ENCODE results near the gene AGRP.

Gene AGRP

DNA sequence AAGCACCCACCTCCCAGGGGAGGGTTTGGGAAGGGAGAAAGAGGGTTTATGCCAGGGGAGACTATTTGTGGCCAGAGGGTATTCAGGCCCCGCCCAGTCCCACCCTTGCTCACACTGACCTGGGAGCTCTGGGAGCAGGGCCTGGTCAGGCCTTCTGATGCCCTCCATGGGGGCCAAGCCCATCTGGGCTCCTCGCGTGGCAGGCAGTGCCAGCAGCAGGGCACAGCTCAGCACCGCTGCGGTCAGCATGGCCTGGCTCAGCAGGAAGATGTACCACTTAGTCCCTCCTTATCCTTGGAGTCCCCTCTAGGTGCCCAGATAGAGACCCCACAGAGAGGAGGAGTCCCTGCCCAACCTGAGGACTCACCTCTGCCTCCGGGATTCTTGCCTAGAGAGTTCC is at the start of gene AGRP:
AGRP (minus strand) TSS at position 398 of the 400 bp plus-strand sequence; CDS start at position 249, 149 bp downstream.
- intact Hi-C loops (cut with DNase I; ENCODE audit: low total_unique reads) = no loop called here

GRCh38 chr16:67531247-67531646 is 47.9 kb upstream of the AGRP start:
- intact Hi-C loops (cut with DNase I; ENCODE audit: low total_unique reads) = no loop called here
- no peak for DNase-seq
- H3K4me3 ChIP-seq = peak overlapping the region in 1 of 2 donors; percentile 85
- no peaks in the 10 kb centered on the region for H3K27me3 ChIP-seq
- H3K9me3 ChIP-seq = no peaks in the 10 kb centered on the region
- H3K27ac ChIP-seq = peak overlapping the region; percentile 93 to 94
- H3K36me3 ChIP-seq = no peaks in the 10 kb centered on the region
- H3K4me1 ChIP-seq = peaks cover 0 to 57% (median 30%) of the 10 kb centered on the region in 4 donors
- TF ChIP-seq CTCF (IDR thresholded peaks at IDR 0.05) = no peak

More for the DNA sequence above, at the start of gene AGRP:
- H3K9me3 ChIP-seq = no peaks in the 10 kb centered on the region
- no peak for DNase-seq
- no peak within 1 kb of the TSS for H3K4me3 ChIP-seq
- no peaks in the 10 kb centered on the region for H3K27me3 ChIP-seq
- peaks cover 0 to 10% (median 0%) of the 10 kb centered on the region in 3 donors for H3K36me3 ChIP-seq
- peak within 1 kb of the TSS in 1 of 2 donors; percentile 87 for H3K27ac ChIP-seq
- H3K4me1 ChIP-seq = peaks cover 0 to 39% (median 33%) of the 10 kb centered on the region in 4 donors
- no peak for TF ChIP-seq CTCF (IDR thresholded peaks at IDR 0.05)

DNA sequence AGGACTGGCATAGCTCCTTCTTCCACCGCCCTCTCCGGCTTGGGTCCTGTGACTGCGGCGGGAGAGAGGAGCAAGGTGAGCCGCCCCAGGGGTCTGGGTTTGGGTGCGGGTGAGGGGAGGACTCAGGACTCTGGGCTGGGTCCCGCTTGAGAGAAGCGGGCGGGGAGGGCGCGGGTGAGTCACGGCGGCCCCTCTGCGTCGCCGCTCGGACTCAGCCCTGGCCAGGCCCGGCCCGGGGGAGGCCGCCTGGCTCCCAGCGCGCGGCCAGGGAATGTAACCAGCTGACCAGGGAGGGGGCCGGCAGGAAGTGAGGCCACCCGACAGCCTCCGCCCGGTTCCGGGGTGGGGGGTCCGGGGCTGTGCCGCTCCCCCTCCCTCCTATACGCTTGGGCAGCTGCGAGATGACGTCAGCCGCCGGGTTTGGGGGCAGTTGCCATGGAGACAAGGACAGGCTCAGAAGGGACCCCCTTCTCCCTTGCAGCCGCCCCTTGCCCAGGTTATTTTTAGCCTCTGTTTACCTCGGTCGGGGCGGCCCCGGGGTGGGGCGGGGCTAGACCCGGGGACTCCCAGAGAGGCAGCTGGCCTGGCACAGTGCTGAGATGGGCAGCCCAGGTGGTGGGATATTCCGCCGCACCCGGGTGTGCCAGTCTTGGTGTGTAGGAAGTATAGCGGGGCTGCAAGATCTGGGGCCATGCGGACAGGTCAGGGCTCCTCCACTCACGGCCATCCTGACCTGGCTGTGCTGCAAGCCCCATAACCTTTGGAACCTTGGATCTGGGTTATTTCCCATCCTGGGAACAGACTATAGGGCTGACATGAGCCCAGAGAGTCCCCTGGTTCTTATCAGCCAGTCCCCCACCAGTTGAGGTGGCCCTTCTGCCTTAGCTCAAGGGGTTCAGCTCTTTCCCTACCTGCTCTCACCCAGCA is 46.9 kb upstream of the AGRP start:
- H3K4me3 ChIP-seq = peak overlapping the region; percentile 76 to 85
- no peak for TF ChIP-seq CTCF (IDR thresholded peaks at IDR 0.05)
- intact Hi-C loops (cut with DNase I; ENCODE audit: low total_unique reads) = no loop called here
- no peaks in the 10 kb centered on the region for H3K36me3 ChIP-seq
- H3K9me3 ChIP-seq = no peaks in the 10 kb centered on the region
- H3K27me3 ChIP-seq = no peaks in the 10 kb centered on the region
- peak; percentile 85 to 94 for DNase-seq
- peaks cover 0 to 50% (median 26%) of the 10 kb centered on the region in 4 donors for H3K4me1 ChIP-seq
- H3K27ac ChIP-seq = peak overlapping the region; percentile 93 to 94

DNA sequence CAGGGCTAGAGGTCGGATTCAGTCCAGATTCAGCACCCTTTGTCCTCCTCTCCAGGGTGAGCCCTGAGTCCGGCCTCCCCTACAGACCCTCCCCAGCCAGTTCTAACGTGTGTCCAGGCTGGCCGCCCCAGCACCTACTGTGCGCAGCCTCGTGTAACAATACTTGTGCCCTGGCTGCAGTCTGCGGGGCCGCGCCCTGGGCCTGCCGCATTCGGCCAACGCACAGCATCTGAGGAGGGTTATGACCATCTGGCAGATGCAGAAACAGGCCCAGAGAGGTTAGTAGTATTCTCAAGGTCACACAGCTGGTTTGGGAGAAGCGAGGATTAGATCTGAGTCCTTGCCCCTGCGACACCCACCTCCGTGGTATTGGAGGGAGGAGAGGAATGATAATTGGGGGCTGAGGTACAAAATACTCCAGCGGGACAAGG is 46.2 kb upstream of the AGRP start:
- DNase-seq = no peak
- Histone ChIP-seq H3K36me3 (no peaks in the 10 kb centered on the region), H3K4me3 (peak overlapping the region; percentile 76 to 85), H3K27ac (peak overlapping the region; percentile 93 to 94), H3K9me3 (no peaks in the 10 kb centered on the region), H3K4me1 (peaks cover 0 to 44% (median 24%) of the 10 kb centered on the region in 4 donors), H3K27me3 (no peaks in the 10 kb centered on the region)
- TF ChIP-seq CTCF (IDR thresholded peaks at IDR 0.05) = no peak
- intact Hi-C loops (cut with DNase I; ENCODE audit: low total_unique reads) = loop anchor here (5.0 kb wide), 1 partner anchor 33 kb away; the partner anchor contains the start of gene CTCF

DNA sequence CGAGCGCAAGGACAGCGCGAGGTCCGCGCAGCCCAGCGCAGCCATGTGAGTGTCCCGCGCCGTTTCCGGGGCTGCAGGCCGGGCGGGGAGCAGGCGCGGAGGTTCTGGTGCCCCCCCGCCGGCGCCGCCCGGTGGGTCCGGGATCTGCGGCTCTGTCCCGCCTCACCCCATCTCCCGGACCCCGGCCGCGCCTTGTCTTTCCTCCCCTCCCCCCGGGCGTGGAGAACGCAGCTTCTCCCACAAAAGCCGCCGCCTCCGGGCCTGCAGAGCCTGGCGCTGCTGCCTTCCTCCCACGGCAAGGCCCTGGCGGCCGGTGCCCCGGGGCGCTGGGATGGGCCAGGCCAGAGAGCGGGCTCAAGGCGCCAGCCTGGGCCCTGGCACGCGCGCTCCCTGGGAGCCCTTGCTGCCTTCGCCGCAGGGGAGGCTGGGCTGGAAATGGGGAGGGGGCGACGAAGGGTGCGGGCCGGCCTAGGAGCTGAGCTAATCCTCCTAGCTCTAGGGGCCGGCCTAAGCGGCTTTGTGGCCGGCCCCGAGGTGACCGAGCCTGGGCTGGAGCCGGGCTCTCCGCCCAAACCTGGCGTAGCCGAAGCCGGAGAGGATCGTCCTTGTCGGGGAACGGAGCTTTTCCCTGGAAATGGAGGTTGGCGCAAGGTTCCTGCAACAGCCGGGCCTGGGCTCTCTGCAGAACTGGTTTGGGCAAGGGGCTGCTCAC is 45.7 kb upstream of the AGRP start:
- no peak for DNase-seq
- Histone ChIP-seq H3K4me1 (peaks cover 0 to 44% (median 24%) of the 10 kb centered on the region in 4 donors), H3K4me3 (peak overlapping the region; percentile 76 to 85), H3K27ac (peak overlapping the region; percentile 93 to 94), H3K36me3 (no peaks in the 10 kb centered on the region), H3K27me3 (no peaks in the 10 kb centered on the region), H3K9me3 (no peaks in the 10 kb centered on the region)
- TF ChIP-seq CTCF (IDR thresholded peaks at IDR 0.05) = no peak
- intact Hi-C loops (cut with DNase I; ENCODE audit: low total_unique reads) = loop anchor here (5.0 kb wide), 1 partner anchor 33 kb away; the partner anchor contains the start of gene CTCF

Data from tibial artery (tissue), 4 donors.